Measurements from ENCODE around the gene SRM. TPM values are rescaled to one million over a fixed set of nuclear protein-coding genes. Genes with fewer than 3 reads are reported as not detected.
"Not testable (repeated sequence)": the region's sequence is repeated elsewhere in the genome, so short reads cannot be mapped to it uniquely, and the experiment has no call there.

The SRM gene
- 41.4 TPM for total RNA-seq

DNA sequence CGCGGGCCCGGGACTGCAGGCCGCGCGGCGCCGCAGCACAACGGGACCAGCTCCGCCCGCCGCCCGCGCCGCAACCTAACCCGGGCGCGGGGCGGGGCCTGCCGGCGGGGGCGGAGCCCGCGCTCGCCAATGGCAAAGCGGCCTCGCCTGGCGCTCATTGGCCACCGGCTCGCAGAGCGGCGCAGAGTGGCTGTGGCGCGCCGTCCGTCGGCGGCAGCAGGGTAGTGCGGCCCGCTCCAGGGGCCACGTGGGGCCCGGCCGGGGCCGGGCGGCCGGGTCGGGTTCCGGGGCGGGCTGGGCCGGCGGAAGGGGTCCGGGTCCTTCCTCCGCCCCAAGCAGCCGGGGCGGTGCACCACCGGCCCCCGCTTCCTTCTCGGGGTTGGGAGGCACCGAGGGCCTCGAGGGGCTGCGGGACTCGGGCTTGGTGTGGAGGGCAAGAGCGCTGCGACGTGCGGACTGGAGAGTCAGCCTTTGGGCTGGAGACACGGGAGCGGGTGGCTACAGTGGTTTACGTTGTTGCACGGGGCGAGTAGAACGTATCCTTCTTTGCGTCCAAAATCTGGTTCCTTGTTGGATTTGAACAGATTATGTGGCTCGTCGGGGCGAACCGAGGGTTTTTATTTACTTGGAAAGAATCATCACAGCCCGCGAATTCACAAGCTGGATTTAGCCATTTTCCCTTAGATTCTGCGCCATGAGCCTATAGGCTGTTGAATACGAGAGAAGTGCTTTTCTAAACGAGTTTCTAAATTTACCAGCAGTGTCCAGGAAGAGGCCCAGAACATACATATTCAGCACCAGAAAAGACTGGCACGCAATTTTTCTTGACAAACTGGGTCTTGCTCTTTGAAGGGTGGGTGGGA lies at the start of gene SRM:
Gene SRM, minus strand, starts transcription at position 51 of the 863 bp plus-strand sequence. CDS start 75 bp downstream, outside the sequence.
- peak; percentile 92 for DNase-seq (ENCODE audit: low spot score)

- no peak for DNase-seq (ENCODE audit: low spot score)
Observed at GRCh38 chr1:11109047-11109760, 49.4 kb upstream of the SRM start.

GRCh38 chr1:11107599-11107998 lies 47.8 kb upstream of the SRM start:
- DNase-seq (ENCODE audit: low spot score) = no peak

GRCh38 chr1:11105586-11105985 lies 45.8 kb upstream of the SRM start:
- no peak for DNase-seq (ENCODE audit: low spot score)

- no peak for DNase-seq (ENCODE audit: low spot score)
Observed at GRCh38 chr1:11101347-11101746, 41.5 kb upstream of the SRM start.

GRCh38 chr1:11100806-11101205 lies 41.0 kb upstream of the SRM start:
- not testable (repeated sequence) for DNase-seq (ENCODE audit: low spot score)

DNA sequence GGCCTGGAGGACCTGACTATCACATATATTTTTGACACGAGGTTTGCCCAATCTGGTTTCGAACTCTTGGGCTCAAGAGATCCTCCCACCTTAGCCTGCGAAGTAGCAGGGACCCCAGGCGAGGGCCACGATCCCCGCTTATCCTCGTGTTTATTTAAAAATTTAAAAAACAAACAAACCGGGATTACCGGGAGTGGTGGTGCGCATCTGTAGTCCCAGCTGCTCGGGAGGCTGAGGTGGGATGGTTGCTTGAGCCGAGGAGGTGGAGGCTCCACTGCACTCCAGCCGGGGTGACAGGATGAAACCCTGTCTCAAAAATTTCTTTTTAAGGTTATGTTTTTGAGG lies 40.3 kb upstream of the SRM start:
- DNase-seq (ENCODE audit: low spot score) = no peak

- DNase-seq (ENCODE audit: low spot score) = peak; percentile 94
Observed at GRCh38 chr1:11099310-11100148, 39.7 kb upstream of the SRM start, which contains the start of gene EXOSC10. Gene EXOSC10, minus strand, starts transcription at chr1:11099869. Its CDS starts 38 bp downstream, at chr1:11099831.

DNA sequence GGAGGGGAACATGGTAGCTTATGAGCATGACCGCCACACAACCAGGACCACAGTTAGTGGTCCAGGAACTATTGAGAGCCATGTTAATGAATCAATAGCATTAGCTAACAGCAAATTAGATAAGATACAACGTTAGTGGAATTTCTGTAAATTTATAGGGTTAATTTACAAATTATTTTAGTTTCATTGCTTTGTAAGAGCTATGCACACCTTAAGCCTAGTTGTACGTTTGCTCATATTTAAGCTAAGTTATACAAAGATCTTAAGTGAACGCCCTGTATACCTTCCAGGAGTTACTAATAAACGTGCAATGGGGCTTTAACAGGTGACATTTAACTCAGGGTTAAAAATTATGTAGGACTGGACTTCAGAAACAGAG lies 39.1 kb upstream of the SRM start:
- no peak for DNase-seq (ENCODE audit: low spot score)

- not testable (repeated sequence) for DNase-seq (ENCODE audit: low spot score)
Observed at GRCh38 chr1:11083784-11084183, 24.0 kb upstream of the SRM start.

DNA sequence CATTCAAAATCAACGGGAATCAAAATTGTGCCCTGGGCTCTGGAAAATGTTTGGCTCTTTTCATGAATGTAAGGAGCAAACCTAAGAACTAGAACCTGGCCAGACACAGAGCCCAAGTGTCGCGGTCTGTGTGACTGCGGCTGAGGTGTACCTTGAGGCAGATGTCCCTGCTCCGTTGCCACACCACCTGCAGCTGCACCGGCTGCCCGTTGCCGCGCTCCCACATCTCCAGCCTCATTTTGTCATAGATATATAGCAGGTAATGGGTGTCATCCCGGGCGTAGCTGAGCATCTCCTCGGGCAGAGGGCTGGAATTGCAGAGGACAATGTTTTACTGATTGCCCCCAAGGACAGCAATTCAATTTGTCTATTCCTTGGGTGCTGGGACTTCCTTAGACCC lies 21.1 kb upstream of the SRM start:
- no peak for DNase-seq (ENCODE audit: low spot score)

DNA sequence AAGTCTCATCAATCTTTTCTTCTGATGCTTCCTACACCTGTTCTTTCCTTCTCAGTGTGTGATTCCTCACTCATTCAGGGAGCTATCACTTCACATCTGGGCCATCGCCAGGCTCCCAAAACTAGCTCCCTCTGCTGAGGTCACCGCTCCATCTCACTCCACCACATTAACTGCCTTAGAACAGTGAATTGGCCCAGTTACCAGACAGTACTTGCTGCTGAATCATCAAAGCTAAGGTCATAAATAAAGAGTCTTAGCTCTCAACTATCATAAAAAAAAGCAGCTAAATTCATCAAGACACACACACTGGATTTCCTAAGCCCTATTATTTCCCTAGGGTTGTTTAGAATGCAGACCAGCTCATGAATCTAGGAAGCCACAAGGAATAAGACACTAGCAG lies 18.8 kb upstream of the SRM start:
- no peak for DNase-seq (ENCODE audit: low spot score)

DNA sequence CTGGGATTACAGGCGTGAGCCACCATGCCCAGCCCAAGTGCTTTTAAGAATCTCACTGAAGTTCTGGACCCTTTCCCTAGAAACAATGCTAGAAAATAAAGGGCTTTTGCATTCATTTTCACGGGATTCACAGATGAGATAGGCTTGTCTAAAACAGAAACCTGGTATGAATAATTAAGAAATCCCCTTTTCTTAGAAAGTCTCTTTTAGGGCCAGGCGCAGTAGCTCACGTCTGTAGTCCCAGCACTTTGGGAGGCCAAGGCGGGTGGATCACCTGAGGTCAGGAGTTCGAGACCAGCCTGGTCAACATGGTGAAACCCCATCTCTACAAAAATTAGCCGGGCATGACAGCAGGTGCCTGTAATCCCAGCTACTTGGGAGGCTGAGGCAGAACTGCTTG lies 13.6 kb upstream of the SRM start:
- not testable (repeated sequence) for DNase-seq (ENCODE audit: low spot score)

DNA sequence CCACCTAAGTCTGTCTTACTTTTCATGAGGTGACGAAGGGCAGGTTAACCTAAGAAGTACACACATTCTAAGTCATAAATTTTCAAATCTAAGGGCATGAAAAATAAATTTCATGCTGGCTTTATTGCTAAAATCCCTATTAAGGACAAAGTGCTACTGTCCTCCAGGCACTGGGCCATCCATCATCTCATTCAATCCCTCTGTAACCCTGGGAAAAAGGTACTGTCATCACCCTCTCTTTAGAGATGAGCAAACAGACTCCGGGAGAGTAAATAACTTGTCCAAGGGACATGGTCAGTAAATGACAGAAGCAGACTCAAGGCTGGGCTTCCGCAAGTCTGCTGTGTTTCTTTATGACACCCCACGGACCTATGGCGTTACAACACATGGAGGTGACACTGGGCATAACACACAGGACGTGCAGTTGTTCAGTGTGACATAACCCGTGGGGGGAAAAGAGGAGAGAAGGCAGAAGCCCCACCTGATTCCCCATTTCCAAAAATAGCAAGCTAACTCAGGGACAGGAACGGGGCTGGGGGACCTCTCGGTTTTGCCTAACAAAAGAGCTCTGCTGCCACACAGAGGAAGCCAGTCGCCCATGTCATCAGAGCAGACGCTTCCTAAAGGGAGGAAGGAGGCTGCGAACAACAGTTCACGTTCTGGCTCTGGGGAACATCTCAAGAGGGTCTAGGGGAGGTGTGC lies 12.5 kb upstream of the SRM start:
- DNase-seq (ENCODE audit: low spot score) = no peak

- DNase-seq (ENCODE audit: low spot score) = no peak
Observed at GRCh38 chr1:11071463-11072215, 11.8 kb upstream of the SRM start.

DNA sequence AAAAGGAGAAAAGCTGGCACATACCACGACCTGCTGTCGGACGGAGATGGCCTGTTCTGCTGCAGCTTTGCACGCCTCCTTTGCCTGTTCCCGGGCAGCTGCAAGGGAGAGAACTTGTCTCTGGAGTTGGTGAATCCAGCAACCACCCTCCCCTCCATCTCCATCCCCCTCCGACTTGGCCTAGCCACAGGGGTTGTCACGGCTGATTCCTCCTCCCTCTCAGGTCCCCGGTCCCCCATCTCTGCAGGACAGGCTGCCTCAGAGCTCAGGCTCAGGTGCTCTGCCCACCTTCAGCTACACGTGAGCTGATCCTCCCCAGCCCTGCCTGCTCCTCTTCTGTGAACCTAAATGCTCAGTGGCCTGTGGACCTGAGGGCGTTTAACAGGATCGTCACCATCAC lies 11.1 kb upstream of the SRM start:
- DNase-seq (ENCODE audit: low spot score) = no peak

GRCh38 chr1:11068600-11069473 lies 9.0 kb upstream of the SRM start:
- no peak for DNase-seq (ENCODE audit: low spot score)

DNA sequence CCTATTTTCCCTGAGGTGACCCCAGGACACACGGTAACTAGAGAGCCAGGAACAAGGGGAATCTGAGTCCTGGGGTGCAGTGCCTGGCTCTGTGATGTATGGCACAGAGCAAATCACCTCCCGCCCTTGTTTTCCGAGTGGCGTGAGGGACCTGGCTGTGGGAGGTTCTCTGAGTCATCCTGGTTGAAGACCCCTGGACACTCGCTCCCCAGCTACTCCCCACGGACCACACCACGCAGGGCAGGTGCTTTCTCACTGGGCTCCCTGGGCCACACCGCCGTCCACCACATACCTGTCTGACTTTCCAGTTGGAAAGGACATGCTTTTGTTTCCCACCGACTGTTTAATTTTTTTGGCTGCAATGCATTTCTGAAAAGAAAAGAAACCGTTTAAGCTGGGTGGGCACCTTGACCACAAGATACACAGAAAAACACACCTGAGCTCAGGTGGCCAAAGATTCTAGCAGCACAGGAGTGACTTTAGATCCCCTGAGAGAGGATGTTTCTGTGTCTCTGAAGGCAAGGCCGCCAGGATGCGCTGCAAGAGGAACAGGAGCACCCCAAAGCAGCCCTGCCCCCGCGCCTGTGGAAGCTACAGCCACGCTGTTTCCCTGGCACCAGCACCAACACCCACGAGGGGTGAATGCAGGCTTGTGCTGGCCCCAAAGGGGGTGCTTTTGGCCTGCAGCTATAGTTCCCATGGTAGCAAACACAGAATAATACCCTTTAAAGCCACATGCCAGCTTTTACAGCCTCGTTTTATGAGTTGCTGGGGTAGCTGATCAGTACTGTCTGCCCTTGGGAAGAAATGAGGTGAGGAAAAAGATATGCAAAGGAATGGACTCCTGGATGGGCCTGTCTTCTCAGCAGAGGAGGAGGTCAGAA lies 8.1 kb upstream of the SRM start:
- DNase-seq (ENCODE audit: low spot score) = no peak

GRCh38 chr1:11065796-11066195 lies 6.0 kb upstream of the SRM start:
- no peak for DNase-seq (ENCODE audit: low spot score)
